PC-3 (cell line): ENCODE measurements around the gene MYO5B. TPM values are rescaled to one million over a fixed set of nuclear protein-coding genes. Genes with fewer than 3 reads are reported as not detected.

Experiments
- ATAC-seq: fragments of 200-7000 bp; cut with Tn5 transposase; 2 replicates; pipeline ENCODE4 v1.9.1; 2020; ENCODE audit warnings: mild to moderate bottlenecking, moderate library complexity
- BruUV-seq: library from RNA; stranded (reverse); fragments of 400-500 nt; replicated peaks from 2 replicates; lab custom pipeline; 2021; lab: Mats Ljungman, UMichigan
- CTCF ChIA-PET: fragments of 300-600 bp; sonication (Branson Sonifier 250); formaldehyde crosslinking; loops from one replicate; lab custom pipeline; 2022; ENCODE audit warnings: antibody characterized with exemption; lab: Charles Lee
- POLR2A ChIA-PET: fragments of 300-600 bp; sonication (Branson Sonifier 250); formaldehyde crosslinking; loops from one replicate; lab custom pipeline; 2022; ENCODE audit warnings: antibody characterized with exemption; ENCODE audit not compliant: unreplicated experiment; lab: Charles Lee
- DNase-seq: peaks from one replicate; pipeline ENCODE4 v3.0.0-alpha.2; 2015
- H2AFZ ChIP-seq: fragments of 300-600 bp; sonication (generic); 2 replicates; pipeline ENCODE4 v1.6.0; 2016; ENCODE audit warnings: antibody characterized with exemption, low read length
- H3F3A ChIP-seq: fragments of 300-600 bp; sonication (generic); one replicate; pipeline ENCODE4 v1.6.0; 2017; ENCODE audit warnings: antibody characterized with exemption, low read length, control low read depth, mild to moderate bottlenecking; ENCODE audit not compliant: unreplicated experiment
- H3K27ac ChIP-seq: fragments of 300-600 bp; sonication (generic); 2 replicates; pipeline ENCODE4 v1.5.1; 2016; ENCODE audit warnings: mild to moderate bottlenecking, low read length
- H3K27me3 ChIP-seq: fragments of 300-600 bp; sonication (generic); 2 replicates; pipeline ENCODE4 v1.6.1; 2016; ENCODE audit warnings: low read length, mixed read lengths
- H3K36me3 ChIP-seq: fragments of 300-600 bp; sonication (generic); 2 replicates; pipeline ENCODE4 v1.6.1; 2016; ENCODE audit warnings: low read depth, mixed run types, low read length, mixed read lengths
- H3K4me1 ChIP-seq: fragments of 300-600 bp; sonication (generic); 2 replicates; pipeline ENCODE4 v1.5.1; 2016; ENCODE audit warnings: low read length; ENCODE audit not compliant: insufficient read depth
- H3K4me2 ChIP-seq: fragments of 300-600 bp; sonication (generic); 2 replicates; pipeline ENCODE4 v1.6.0; 2016; ENCODE audit warnings: low read length
- H3K4me3 ChIP-seq: fragments of 300-600 bp; sonication (generic); 2 replicates; pipeline ENCODE4 v1.5.1; 2016; ENCODE audit warnings: mild to moderate bottlenecking, low read length, mixed read lengths
- H3K79me2 ChIP-seq: fragments of 300-600 bp; sonication (generic); 2 replicates; pipeline ENCODE4 v1.6.1; 2017; ENCODE audit warnings: low read length, mixed read lengths
- H3K9ac ChIP-seq: fragments of 300-600 bp; sonication (generic); 2 replicates; pipeline ENCODE4 v1.6.0; 2016; ENCODE audit warnings: mild to moderate bottlenecking, low read length
- H3K9me2 ChIP-seq: fragments of 300-600 bp; sonication (generic); replicated peaks from 2 replicates; pipeline ENCODE4 v1.6.1; 2016; ENCODE audit warnings: mixed run types, low read length, mixed read lengths
- H3K9me3 ChIP-seq: fragments of 300-600 bp; sonication (generic); 2 replicates; pipeline ENCODE4 v1.6.1; 2016; ENCODE audit warnings: low read length, mixed read lengths
- H4K20me1 ChIP-seq: fragments of 300-600 bp; sonication (generic); 2 replicates; pipeline ENCODE4 v1.6.1; 2016; ENCODE audit warnings: low read length, mixed read lengths
- EZH2 ChIP-seq: fragments of 300-600 bp; sonication (generic); IDR thresholded peaks from one replicate; pipeline ENCODE4 v1.6.1; 2017; ENCODE audit warnings: antibody characterized with exemption, mild to moderate bottlenecking, low read length; ENCODE audit not compliant: unreplicated experiment
- EZH2phosphoT487 ChIP-seq: fragments of 300-600 bp; sonication (generic); IDR thresholded peaks from 2 replicates; pipeline ENCODE4 v1.6.1; 2018; ENCODE audit warnings: mild to moderate bottlenecking, antibody characterized with exemption, low read length, borderline replicate concordance
- intact Hi-C: fragments of 100-400 bp; cut with micrococcal nuclease; formaldehyde crosslinking; loops from 2 replicates; pipeline ENCODE4 v1.9.0; 2023
- total RNA-seq: library from RNA; depleted of rRNA; stranded (reverse); fragments of >200 nt; gene quantifications from 2 replicates; pipeline ENCODE4 v1.2.3, GENCODE V29; 2014
- TF ChIP-seq, protein P1 (sequence below): fragments of 300-600 bp; sonication (generic); conservative IDR thresholded peaks from 2 replicates; pipeline ENCODE4 v1.5.1; 2017; ENCODE audit warnings: antibody characterized with exemption, low read depth, mild to moderate bottlenecking, low read length

Gene MYO5B
- total RNA-seq, 1 experiment from 2014 or later: 10.7 TPM

DNA sequence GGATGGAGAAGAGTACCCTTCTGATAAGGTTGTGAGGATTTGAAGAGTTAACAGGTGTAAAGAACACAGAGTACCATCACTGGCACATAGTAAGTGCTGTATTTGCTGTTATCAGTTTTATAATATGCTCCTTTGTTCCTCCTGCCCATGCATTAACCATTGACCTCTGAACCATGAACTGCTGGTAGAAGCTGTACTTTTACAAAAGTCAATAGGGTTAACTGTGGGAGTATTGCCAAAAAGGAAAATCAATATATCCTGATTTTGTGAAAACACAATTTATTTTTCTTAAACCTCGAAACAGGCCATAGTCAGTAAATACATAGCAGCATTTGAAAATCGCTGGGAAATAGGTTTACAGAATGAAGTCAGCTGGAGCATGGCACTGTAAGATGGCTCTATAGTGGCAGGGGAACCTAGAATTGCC, 362.7 kb downstream of the MYO5B start:
- Histone ChIP-seq H3K4me1 (peaks cover 28% of the 10 kb centered on the region), H4K20me1 (no peaks in the 10 kb centered on the region), H3K9ac (no peak overlapping the region), H3F3A (no peaks in the 10 kb centered on the region), H3K79me2 (no peaks in the 10 kb centered on the region), H3K9me3 (no peaks in the 10 kb centered on the region), H2AFZ (no peak overlapping the region), H3K36me3 (no peaks in the 10 kb centered on the region), H3K4me2 (no peak overlapping the region), H3K4me3 (no peak overlapping the region), H3K27ac (no peak overlapping the region), H3K27me3 (no peaks in the 10 kb centered on the region), H3K9me2 (no peaks in the 10 kb centered on the region)
- DNase-seq (no peak), ATAC-seq (no peak)
- no TSS peak for BruUV-seq
- intact Hi-C loops: no loop called here
- ChIA-PET POLR2A (no interaction called here), CTCF (no interaction called here)
- TF ChIP-seq EZH2phosphoT487 (no peak), EZH2 (no peak)
- TF ChIP-seq, protein P1, sequence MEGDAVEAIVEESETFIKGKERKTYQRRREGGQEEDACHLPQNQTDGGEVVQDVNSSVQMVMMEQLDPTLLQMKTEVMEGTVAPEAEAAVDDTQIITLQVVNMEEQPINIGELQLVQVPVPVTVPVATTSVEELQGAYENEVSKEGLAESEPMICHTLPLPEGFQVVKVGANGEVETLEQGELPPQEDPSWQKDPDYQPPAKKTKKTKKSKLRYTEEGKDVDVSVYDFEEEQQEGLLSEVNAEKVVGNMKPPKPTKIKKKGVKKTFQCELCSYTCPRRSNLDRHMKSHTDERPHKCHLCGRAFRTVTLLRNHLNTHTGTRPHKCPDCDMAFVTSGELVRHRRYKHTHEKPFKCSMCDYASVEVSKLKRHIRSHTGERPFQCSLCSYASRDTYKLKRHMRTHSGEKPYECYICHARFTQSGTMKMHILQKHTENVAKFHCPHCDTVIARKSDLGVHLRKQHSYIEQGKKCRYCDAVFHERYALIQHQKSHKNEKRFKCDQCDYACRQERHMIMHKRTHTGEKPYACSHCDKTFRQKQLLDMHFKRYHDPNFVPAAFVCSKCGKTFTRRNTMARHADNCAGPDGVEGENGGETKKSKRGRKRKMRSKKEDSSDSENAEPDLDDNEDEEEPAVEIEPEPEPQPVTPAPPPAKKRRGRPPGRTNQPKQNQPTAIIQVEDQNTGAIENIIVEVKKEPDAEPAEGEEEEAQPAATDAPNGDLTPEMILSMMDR: no peak

DNA sequence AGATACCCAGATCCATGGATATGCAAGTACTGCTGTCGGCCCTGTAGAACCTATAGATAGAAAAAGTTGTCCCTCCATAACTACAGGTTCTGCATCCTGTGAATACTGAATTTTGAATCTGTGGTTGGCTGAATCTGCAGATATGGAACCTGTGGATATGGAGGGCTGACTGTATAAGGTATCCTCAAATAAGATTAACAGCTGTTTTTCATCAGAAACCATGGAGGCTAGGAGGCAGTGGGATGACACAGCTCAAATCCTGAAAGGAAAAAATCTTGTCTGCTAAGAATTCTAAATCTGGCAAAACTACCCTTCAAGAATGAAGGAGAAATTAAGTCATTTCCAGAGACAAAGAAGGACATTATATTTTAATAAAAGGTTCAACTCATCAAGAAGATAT, 367.0 kb downstream of the MYO5B start:
- ATAC-seq (no peak), DNase-seq (no peak)
- no TSS peak for BruUV-seq
- Histone ChIP-seq H3K9me3 (no peaks in the 10 kb centered on the region), H3K27me3 (no peaks in the 10 kb centered on the region), H3K4me3 (no peak overlapping the region), H3K4me2 (no peak overlapping the region), H3K27ac (no peak overlapping the region), H4K20me1 (no peaks in the 10 kb centered on the region), H3F3A (no peaks in the 10 kb centered on the region), H3K9ac (no peak overlapping the region), H3K9me2 (no peaks in the 10 kb centered on the region), H3K36me3 (no peaks in the 10 kb centered on the region), H3K79me2 (no peaks in the 10 kb centered on the region), H2AFZ (no peak overlapping the region), H3K4me1 (no peaks in the 10 kb centered on the region)
- TF ChIP-seq EZH2 (no peak), EZH2phosphoT487 (no peak)
- TF ChIP-seq, protein P1: no peak
- CTCF ChIA-PET: no interaction called here
- intact Hi-C loops: no loop called here
- POLR2A ChIA-PET: no interaction called here

GRCh38 chr18:49819823-49820671, 374.9 kb downstream of the MYO5B start:
- H3K27me3 ChIP-seq: no peaks in the 10 kb centered on the region
- H3K4me3 ChIP-seq: no peak overlapping the region
- H3K4me1 ChIP-seq: no peaks in the 10 kb centered on the region
- H2AFZ ChIP-seq: no peak overlapping the region
- no peak overlapping the region for H3K4me2 ChIP-seq
- H3K9me2 ChIP-seq: no peaks in the 10 kb centered on the region
- intact Hi-C loops: no loop called here
- H3K36me3 ChIP-seq: no peaks in the 10 kb centered on the region
- no peaks in the 10 kb centered on the region for H3K79me2 ChIP-seq
- no peak for ATAC-seq
- no peaks in the 10 kb centered on the region for H3F3A ChIP-seq
- no peak overlapping the region for H3K27ac ChIP-seq
- BruUV-seq: no TSS peak
- H3K9ac ChIP-seq: no peak overlapping the region
- DNase-seq: no peak
- POLR2A ChIA-PET: no interaction called here
- no peaks in the 10 kb centered on the region for H4K20me1 ChIP-seq
- TF ChIP-seq, protein P1: no peak
- TF ChIP-seq EZH2: no peak
- no peak for TF ChIP-seq EZH2phosphoT487
- no peaks in the 10 kb centered on the region for H3K9me3 ChIP-seq
- CTCF ChIA-PET: no interaction called here
